Mesodermal cell (in vitro differentiated cells): ENCODE measurements around the gene NSMCE3. TPM values are rescaled to one million over a fixed set of nuclear protein-coding genes. Genes with fewer than 3 reads are reported as not detected.

Experiments
- H3K27ac ChIP-seq: 2 replicates; pipeline ENCODE4 v1.7.0; 2013; ENCODE audit warnings: mild to moderate bottlenecking, low read depth, low read length, moderate library complexity; ENCODE audit not compliant: severe bottlenecking
- H3K36me3 ChIP-seq: 2 replicates; pipeline ENCODE4 v1.7.1; 2013; ENCODE audit warnings: mild to moderate bottlenecking, low read length, moderate library complexity; ENCODE audit not compliant: control insufficient read depth, insufficient read depth
- H3K4me1 ChIP-seq: one replicate; pipeline ENCODE4 v1.7.1; 2013; ENCODE audit warnings: mild to moderate bottlenecking, low read length; ENCODE audit not compliant: insufficient read depth, control insufficient read depth, poor library complexity, severe bottlenecking
- H3K4me3 ChIP-seq: 2 replicates; pipeline ENCODE4 v1.7.0; 2013; ENCODE audit warnings: low read length, control low read depth, mild to moderate bottlenecking; ENCODE audit not compliant: insufficient read depth, poor library complexity, severe bottlenecking; ENCODE audit errors: extremely low read depth
- H3K9me3 ChIP-seq: 2 replicates; pipeline ENCODE4 v1.7.1; 2013; ENCODE audit warnings: mild to moderate bottlenecking, low read length, moderate library complexity; ENCODE audit not compliant: control insufficient read depth
- WGBS, 2 experiments: methylation state at CpG; one replicate each; pipeline ENCODE4 v1.1.5; 2013; ENCODE audit warnings: missing lambda C conversion rate in 2 of 2; ENCODE audit not compliant: insufficient coverage in 2 of 2; 5-methylcytosine and 5-hydroxymethylcytosine counted together
- polyA plus RNA-seq, 2 experiments: library from polyadenylated mRNA; stranded (reverse); fragments of 50-300 nt; gene quantifications; one replicate each; pipeline ENCODE4 v1.2.3, GENCODE V29; 2013

The NSMCE3 gene
- 11.4 TPM for polyA plus RNA-seq (2013, experiment 1 of 2)
- polyA plus RNA-seq (2013, experiment 2 of 2), result 11.5 TPM

GRCh38 chr15:29269485-29270168 is at the start of gene NSMCE3:
Gene NSMCE3, minus strand, starts transcription at chr15:29269822. Its CDS starts 117 bp downstream, at chr15:29269705.
- 0% methylated on average over 53 to 59 of the region's 68 CpGs for WGBS, 2 experiments
- Histone ChIP-seq H3K9me3 (no peaks in the 10 kb centered on the region), H3K4me1 (peaks cover 5% of the 10 kb centered on the region), H3K36me3 (no peaks in the 10 kb centered on the region), H3K4me3 (peak within 1 kb of the TSS; percentile 86), H3K27ac (peak within 1 kb of the TSS; percentile 89)

- H3K4me1 ChIP-seq, result no peaks in the 10 kb centered on the region
- H3K9me3 ChIP-seq, result no peaks in the 10 kb centered on the region
- 83% methylated on average over 1 of the region's 3 CpGs; no CpG with 5 or more reads in 1 of the 2 experiments for WGBS, 2 experiments
- H3K36me3 ChIP-seq, result no peaks in the 10 kb centered on the region
- H3K4me3 ChIP-seq, result no peak overlapping the region
- no peak overlapping the region for H3K27ac ChIP-seq
Observed at GRCh38 chr15:29316422-29316821, 46.8 kb upstream of the NSMCE3 start.

GRCh38 chr15:29312387-29312786 is 42.8 kb upstream of the NSMCE3 start:
- WGBS, 2 experiments, result 60% methylated on average over 1 of the region's 2 CpGs; no CpG with 5 or more reads in 1 of the 2 experiments
- H3K36me3 ChIP-seq, result no peaks in the 10 kb centered on the region
- H3K27ac ChIP-seq, result no peak overlapping the region
- no peak overlapping the region for H3K4me3 ChIP-seq
- no peaks in the 10 kb centered on the region for H3K9me3 ChIP-seq
- no peaks in the 10 kb centered on the region for H3K4me1 ChIP-seq

- Histone ChIP-seq H3K9me3 (no peaks in the 10 kb centered on the region), H3K36me3 (no peaks in the 10 kb centered on the region), H3K27ac (no peak overlapping the region), H3K4me1 (no peaks in the 10 kb centered on the region), H3K4me3 (no peak overlapping the region)
Observed at GRCh38 chr15:29311696-29312095, 42.1 kb upstream of the NSMCE3 start.

- H3K36me3 ChIP-seq, result no peaks in the 10 kb centered on the region
- H3K4me3 ChIP-seq, result no peak overlapping the region
- WGBS, 2 experiments, result 81 to 87% methylated on average over 3 to 5 of the region's 5 CpGs
- H3K9me3 ChIP-seq, result no peaks in the 10 kb centered on the region
- H3K27ac ChIP-seq, result no peak overlapping the region
- H3K4me1 ChIP-seq, result no peaks in the 10 kb centered on the region
Observed at GRCh38 chr15:29309139-29309538, 39.5 kb upstream of the NSMCE3 start.

GRCh38 chr15:29308299-29308698 is 38.7 kb upstream of the NSMCE3 start:
- H3K4me1 ChIP-seq, result no peaks in the 10 kb centered on the region
- H3K4me3 ChIP-seq, result no peak overlapping the region
- no peaks in the 10 kb centered on the region for H3K36me3 ChIP-seq
- WGBS, 2 experiments, result 90 to 95% methylated on average over 4 to 6 of the region's 7 CpGs
- no peaks in the 10 kb centered on the region for H3K9me3 ChIP-seq
- H3K27ac ChIP-seq, result no peak overlapping the region

- Histone ChIP-seq H3K4me3 (no peak overlapping the region), H3K36me3 (no peaks in the 10 kb centered on the region), H3K9me3 (no peaks in the 10 kb centered on the region), H3K27ac (no peak overlapping the region), H3K4me1 (no peaks in the 10 kb centered on the region)
- WGBS, 2 experiments, result 90 to 94% methylated on average over 3 of the region's 3 CpGs
Observed at GRCh38 chr15:29305556-29305955, 35.9 kb upstream of the NSMCE3 start.

GRCh38 chr15:29302871-29303270 is 33.2 kb upstream of the NSMCE3 start:
- WGBS, 2 experiments, result 95 to 96% methylated on average over 4 to 6 of the region's 7 CpGs
- no peaks in the 10 kb centered on the region for H3K9me3 ChIP-seq
- H3K4me1 ChIP-seq, result no peaks in the 10 kb centered on the region

GRCh38 chr15:29299784-29300183 is 30.2 kb upstream of the NSMCE3 start:
- no peaks in the 10 kb centered on the region for H3K4me1 ChIP-seq
- no peak overlapping the region for H3K4me3 ChIP-seq
- no peaks in the 10 kb centered on the region for H3K9me3 ChIP-seq
- H3K36me3 ChIP-seq, result no peaks in the 10 kb centered on the region
- no peak overlapping the region for H3K27ac ChIP-seq

More at GRCh38 chr15:29302871-29303270, 33.2 kb upstream of the NSMCE3 start:
- no peak overlapping the region for H3K4me3 ChIP-seq
- H3K36me3 ChIP-seq, result no peaks in the 10 kb centered on the region
- no peak overlapping the region for H3K27ac ChIP-seq

GRCh38 chr15:29299331-29299730 is 29.7 kb upstream of the NSMCE3 start:
- Histone ChIP-seq H3K36me3 (no peaks in the 10 kb centered on the region), H3K27ac (no peak overlapping the region), H3K4me1 (no peaks in the 10 kb centered on the region), H3K4me3 (no peak overlapping the region), H3K9me3 (no peaks in the 10 kb centered on the region)
- WGBS, 2 experiments, result 85 to 88% methylated on average over 1 to 3 of the region's 3 CpGs

- Histone ChIP-seq H3K4me3 (no peak overlapping the region), H3K4me1 (no peaks in the 10 kb centered on the region), H3K9me3 (no peaks in the 10 kb centered on the region), H3K36me3 (no peaks in the 10 kb centered on the region), H3K27ac (no peak overlapping the region)
- WGBS, 2 experiments, result 87 to 88% methylated on average over 5 to 6 of the region's 7 CpGs
Observed at GRCh38 chr15:29294732-29295325, 25.2 kb upstream of the NSMCE3 start.
